NCI-H226 (cell line): ENCODE results near the gene PLEKHA1.
A peak's percentile ranks its signal among the peaks of the same experiment; 100 is the strongest.

Experiments used
- DNase-seq: peaks from one replicate; pipeline ENCODE4 v3.0.0-alpha.2; 2015

The PLEKHA1 gene

GRCh38 chr10:122462533-122463465 lies 88.3 kb downstream of the PLEKHA1 start:
- no peak for DNase-seq

GRCh38 chr10:122463466-122464249 lies 89.2 kb downstream of the PLEKHA1 start:
- DNase-seq = no peak

GRCh38 chr10:122464250-122464510 lies 89.7 kb downstream of the PLEKHA1 start:
- DNase-seq = no peak

- no peak for DNase-seq
Measured at GRCh38 chr10:122464586-122464985, 90.1 kb downstream of the PLEKHA1 start.

GRCh38 chr10:122465401-122466040 lies 91.0 kb downstream of the PLEKHA1 start:
- DNase-seq = no peak

GRCh38 chr10:122466951-122467381 lies 92.5 kb downstream of the PLEKHA1 start:
- DNase-seq = no peak

GRCh38 chr10:122467701-122468100 lies 93.2 kb downstream of the PLEKHA1 start:
- no peak for DNase-seq

GRCh38 chr10:122468307-122468925 lies 93.9 kb downstream of the PLEKHA1 start:
- DNase-seq = no peak

GRCh38 chr10:122468926-122469781 lies 94.6 kb downstream of the PLEKHA1 start:
- DNase-seq = peak; percentile 83

GRCh38 chr10:122469848-122470247 lies 95.3 kb downstream of the PLEKHA1 start:
- DNase-seq = no peak

- DNase-seq = no peak
Measured at GRCh38 chr10:122471531-122472177, 97.1 kb downstream of the PLEKHA1 start.

- no peak for DNase-seq
Measured at GRCh38 chr10:122473116-122473515, 98.6 kb downstream of the PLEKHA1 start.

GRCh38 chr10:122474131-122474818 lies 99.8 kb downstream of the PLEKHA1 start:
- no peak for DNase-seq

GRCh38 chr10:122475100-122475499 lies 100.6 kb downstream of the PLEKHA1 start:
- DNase-seq = no peak

- DNase-seq = no peak
Measured at GRCh38 chr10:122475591-122476332, 101.3 kb downstream of the PLEKHA1 start.

GRCh38 chr10:122476333-122476695 lies 101.8 kb downstream of the PLEKHA1 start:
- DNase-seq = no peak

GRCh38 chr10:122477436-122477835 lies 102.9 kb downstream of the PLEKHA1 start:
- DNase-seq = no peak

- no peak for DNase-seq
Measured at GRCh38 chr10:122478971-122479370, 104.5 kb downstream of the PLEKHA1 start.

- DNase-seq = no peak
Measured at GRCh38 chr10:122480146-122480833, 105.8 kb downstream of the PLEKHA1 start.
